GM19351 (cell line): ENCODE measurements around the gene F9.

ENCODE experiments used
- ATAC-seq: cut with Tn5 transposase; IDR thresholded peaks from one replicate; pipeline ENCODE4 v1.9.1; 2021; ENCODE audit warnings: mild to moderate bottlenecking, moderate library complexity; ENCODE audit not compliant: unreplicated experiment

F9 gene

GRCh38 chrX:139596068-139596467 is 65.5 kb downstream of the F9 start:
- ATAC-seq = no peak

- no peak for ATAC-seq
Observed at GRCh38 chrX:139600105-139600504, 69.6 kb downstream of the F9 start.
